HG02938 (cell line): ENCODE data around the gene CDK14.

Source experiments
- ATAC-seq: cut with Tn5 transposase; IDR thresholded peaks from one replicate; pipeline ENCODE4 v1.9.1; 2021; ENCODE audit warnings: mild to moderate bottlenecking, moderate library complexity; ENCODE audit not compliant: unreplicated experiment

CDK14 gene

GRCh38 chr7:90988516-90988915 lies 392.4 kb downstream of the CDK14 start:
- ATAC-seq: no peak

- ATAC-seq: no peak
Measured at GRCh38 chr7:90988996-90989765, 393.1 kb downstream of the CDK14 start.

- no peak for ATAC-seq
Measured at GRCh38 chr7:90994121-90994520, 398.0 kb downstream of the CDK14 start.

GRCh38 chr7:90994601-90995000 lies 398.5 kb downstream of the CDK14 start:
- no peak for ATAC-seq

- no peak for ATAC-seq
Measured at GRCh38 chr7:90995996-90996395, 399.9 kb downstream of the CDK14 start.

GRCh38 chr7:90999989-91000979 lies 404.2 kb downstream of the CDK14 start:
- no peak for ATAC-seq

- ATAC-seq: no peak
Measured at GRCh38 chr7:91005024-91005423, 408.9 kb downstream of the CDK14 start.

- no peak for ATAC-seq
Measured at GRCh38 chr7:91005841-91006240, 409.7 kb downstream of the CDK14 start.

- ATAC-seq: no peak
Measured at GRCh38 chr7:91007371-91007770, 411.2 kb downstream of the CDK14 start.

GRCh38 chr7:91013078-91013477 lies 417.0 kb downstream of the CDK14 start:
- ATAC-seq: peak; percentile 59

GRCh38 chr7:91019686-91020385 lies 423.7 kb downstream of the CDK14 start:
- ATAC-seq: no peak

GRCh38 chr7:91020636-91021385 lies 424.7 kb downstream of the CDK14 start:
- ATAC-seq: no peak

- no peak for ATAC-seq
Measured at GRCh38 chr7:91021956-91022355, 425.8 kb downstream of the CDK14 start.

- ATAC-seq: no peak
Measured at GRCh38 chr7:91025906-91026390, 429.8 kb downstream of the CDK14 start.

- ATAC-seq: no peak
Measured at GRCh38 chr7:91029688-91030087, 433.6 kb downstream of the CDK14 start.

- ATAC-seq: no peak
Measured at GRCh38 chr7:91030680-91031380, 434.7 kb downstream of the CDK14 start.

GRCh38 chr7:91031757-91032156 lies 435.6 kb downstream of the CDK14 start:
- no peak for ATAC-seq

GRCh38 chr7:91033574-91033973 lies 437.5 kb downstream of the CDK14 start:
- ATAC-seq: no peak

- ATAC-seq: no peak
Measured at GRCh38 chr7:91034459-91035368, 438.6 kb downstream of the CDK14 start.
